Measurements from ENCODE around the gene TBCK. TPM values are rescaled to one million over a fixed set of nuclear protein-coding genes. Genes with fewer than 3 reads are reported as not detected.
A peak's percentile ranks its signal among the peaks of the same experiment; 100 is the strongest.

The TBCK gene
- total and polyA plus RNA-seq, 3 experiments from 2014 or later, result 21.0 to 23.9 (median 21.7) TPM

DNA sequence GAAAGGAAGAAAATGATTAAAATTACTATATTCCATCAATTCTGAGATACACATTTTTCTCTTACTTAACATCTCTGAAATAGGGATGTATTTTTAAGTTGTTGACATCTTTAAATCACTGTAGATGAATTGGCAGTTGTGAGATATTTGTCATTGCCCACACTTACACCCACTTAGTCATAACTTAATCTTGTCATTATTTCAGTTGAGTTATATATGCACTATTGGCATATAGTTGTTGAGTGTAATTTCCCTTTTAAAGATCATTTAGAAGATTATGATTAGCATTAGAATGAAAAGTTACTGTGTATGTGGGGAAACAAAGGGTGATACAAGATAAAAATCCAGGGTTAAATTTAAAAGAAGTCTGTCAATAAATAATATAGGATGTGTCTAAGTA lies 2.5 kb upstream of the TBCK start:
- Histone ChIP-seq H3K36me3 (ENCODE audit: insufficient read depth, low read length) (no peaks in the 10 kb centered on the region), H3K27ac (ENCODE audit: low read depth, low read length) (no peak overlapping the region), H3K9me3 (ENCODE audit: low read length) (no peaks in the 10 kb centered on the region), H3K27me3 (ENCODE audit: insufficient read depth, low read length, poor library complexity, severe bottlenecking) (no peaks in the 10 kb centered on the region), H3K4me3 (ENCODE audit: low read length) (no peak overlapping the region), H3K4me1 (ENCODE audit: insufficient read depth, low read length) (peaks cover 31% of the 10 kb centered on the region)
- peak overlapping the region in 3 of 8 donors; percentile 3 to 79 (median 42) for H3K27ac Mint-ChIP-seq
- H3K9me3 Mint-ChIP-seq, result no peaks in the 10 kb centered on the region
- ChIA-PET CTCF (no interaction called here), POLR2A (no interaction called here)
- no peaks in the 10 kb centered on the region for H3K27me3 Mint-ChIP-seq
- H3K4me1 Mint-ChIP-seq, result peaks cover 30 to 37% (median 36%) of the 10 kb centered on the region in 3 donors
- no peak for DNase-seq
- peaks cover 7 to 22% (median 8%) of the 10 kb centered on the region in 3 donors for H3K36me3 Mint-ChIP-seq
- H3K4me3 Mint-ChIP-seq, result peak overlapping the region in 1 of 7 donors; percentile 2

DNA sequence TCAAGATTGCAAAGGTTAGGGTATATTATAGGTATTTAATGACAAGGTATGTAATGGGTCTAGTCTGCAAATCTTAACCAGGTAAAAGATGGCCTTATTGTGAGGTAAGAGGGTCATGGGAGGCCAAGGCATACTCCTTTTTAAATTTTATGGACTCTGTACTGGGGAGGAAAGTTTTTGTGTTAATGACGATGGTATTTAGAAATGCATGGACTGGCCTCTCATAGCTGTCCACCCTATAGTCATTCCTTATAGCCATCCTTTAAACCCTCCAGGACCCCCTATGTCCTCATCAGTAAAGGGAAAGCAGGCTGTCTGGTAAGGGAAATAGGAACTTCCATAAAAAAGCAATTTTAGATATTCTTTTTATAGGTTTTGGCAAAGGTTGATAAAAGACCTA lies 1.8 kb upstream of the TBCK start:
- Mint-ChIP-seq H3K4me3 (no peak overlapping the region), H3K27ac (peak overlapping the region in 1 of 8 donors; percentile 3), H3K27me3 (no peaks in the 10 kb centered on the region), H3K36me3 (peaks cover 7 to 22% (median 8%) of the 10 kb centered on the region in 3 donors), H3K4me1 (peaks cover 35 to 37% (median 36%) of the 10 kb centered on the region in 3 donors), H3K9me3 (no peaks in the 10 kb centered on the region)
- no peak for DNase-seq
- Histone ChIP-seq H3K36me3 (ENCODE audit: insufficient read depth, low read length) (no peaks in the 10 kb centered on the region), H3K27me3 (ENCODE audit: insufficient read depth, low read length, poor library complexity, severe bottlenecking) (no peaks in the 10 kb centered on the region), H3K27ac (ENCODE audit: low read depth, low read length) (no peak overlapping the region), H3K4me1 (ENCODE audit: insufficient read depth, low read length) (peaks cover 27% of the 10 kb centered on the region), H3K9me3 (ENCODE audit: low read length) (no peaks in the 10 kb centered on the region), H3K4me3 (ENCODE audit: low read length) (peak overlapping the region; percentile 91)
- CTCF ChIA-PET, result no interaction called here
- POLR2A ChIA-PET, result no interaction called here

DNA sequence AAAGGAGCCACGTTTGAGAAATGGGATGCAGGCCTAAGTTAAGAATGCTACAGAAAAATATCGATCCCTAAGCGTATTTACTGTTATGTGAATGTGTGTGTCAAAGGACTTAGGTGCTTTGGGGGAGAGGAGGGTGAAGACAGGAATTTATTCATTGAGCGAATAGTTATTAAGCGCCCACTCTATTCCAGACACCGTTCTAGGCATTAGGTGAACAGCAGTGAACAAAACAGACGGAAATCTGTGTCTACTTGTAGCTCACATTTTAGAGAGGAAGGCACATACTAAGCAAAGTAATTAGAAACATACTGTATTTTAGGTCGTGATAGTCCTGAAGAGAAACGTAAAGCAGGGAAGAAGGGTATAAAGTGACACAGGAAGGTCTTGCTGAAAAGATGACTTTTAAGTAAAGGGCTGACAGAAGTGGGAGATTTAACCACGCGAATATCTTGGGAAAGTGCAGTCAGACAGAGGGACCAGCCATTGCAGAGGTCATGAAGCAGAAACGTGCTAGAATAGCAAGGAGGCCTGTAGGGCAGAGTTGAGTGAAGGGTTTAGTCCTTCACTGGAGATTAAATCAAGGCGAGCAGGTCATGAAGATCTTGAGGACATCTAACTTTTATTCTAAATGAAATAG lies 882 bp upstream of the TBCK start:
- Histone ChIP-seq H3K9me3 (ENCODE audit: low read length) (no peaks in the 10 kb centered on the region), H3K4me3 (ENCODE audit: low read length) (peak overlapping the region; percentile 91), H3K27ac (ENCODE audit: low read depth, low read length) (peak overlapping the region; percentile 99), H3K4me1 (ENCODE audit: insufficient read depth, low read length) (peaks cover 27% of the 10 kb centered on the region), H3K36me3 (ENCODE audit: insufficient read depth, low read length) (no peaks in the 10 kb centered on the region), H3K27me3 (ENCODE audit: insufficient read depth, low read length, poor library complexity, severe bottlenecking) (no peaks in the 10 kb centered on the region)
- ChIA-PET POLR2A (no interaction called here), CTCF (no interaction called here)
- Mint-ChIP-seq H3K36me3 (peaks cover 6 to 24% (median 7%) of the 10 kb centered on the region in 3 donors), H3K4me1 (peaks cover 35 to 40% (median 36%) of the 10 kb centered on the region in 3 donors), H3K27ac (no peak overlapping the region), H3K4me3 (no peak overlapping the region), H3K9me3 (no peaks in the 10 kb centered on the region), H3K27me3 (no peaks in the 10 kb centered on the region)
- DNase-seq, result no peak

DNA sequence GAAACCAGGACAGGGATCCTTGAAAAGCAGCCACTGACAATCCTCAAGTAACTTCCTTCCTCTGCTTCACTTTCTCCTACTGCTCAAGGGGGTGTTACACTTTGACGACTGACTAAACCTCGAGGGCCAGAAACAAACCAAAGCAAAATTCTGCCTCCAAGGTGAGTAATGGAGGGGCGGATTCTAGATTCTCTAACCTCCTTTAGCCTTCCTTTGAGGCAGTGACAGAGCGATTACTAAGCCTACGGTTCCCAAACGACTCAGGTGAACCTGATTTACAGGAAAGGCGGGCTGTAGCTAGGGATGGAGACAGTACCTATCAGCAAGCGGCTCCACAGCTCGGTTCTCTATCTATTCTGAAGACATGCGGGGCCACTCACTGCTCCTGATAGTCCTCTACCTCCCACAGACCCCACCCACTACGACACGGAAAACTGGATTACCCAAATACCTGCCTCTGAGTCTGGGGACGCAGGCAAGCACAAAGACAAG lies 487 bp downstream of the TBCK start:
- Histone ChIP-seq H3K4me3 (ENCODE audit: low read length) (peak overlapping the region; percentile 91), H3K36me3 (ENCODE audit: insufficient read depth, low read length) (no peaks in the 10 kb centered on the region), H3K4me1 (ENCODE audit: insufficient read depth, low read length) (peaks cover 27% of the 10 kb centered on the region), H3K9me3 (ENCODE audit: low read length) (no peaks in the 10 kb centered on the region), H3K27me3 (ENCODE audit: insufficient read depth, low read length, poor library complexity, severe bottlenecking) (no peaks in the 10 kb centered on the region), H3K27ac (ENCODE audit: low read depth, low read length) (peak overlapping the region; percentile 99)
- H3K4me1 Mint-ChIP-seq, result peaks cover 34 to 41% (median 38%) of the 10 kb centered on the region in 3 donors
- ChIA-PET CTCF (interaction anchor here (0.9 to 1.3 kb wide), 3 partner anchors 13 to 31 kb away, joined by 3 to 4 read pairs (median 3); no protein-coding TSS in a partner anchor), POLR2A (interaction anchor here (0.6 to 1.3 kb wide), 4 partner anchors 9 to 1302 kb away, joined by 3 to 5 read pairs (median 3); no protein-coding TSS in a partner anchor)
- H3K36me3 Mint-ChIP-seq, result peaks cover 3 to 14% (median 4%) of the 10 kb centered on the region in 3 donors
- no peak overlapping the region for H3K4me3 Mint-ChIP-seq
- H3K9me3 Mint-ChIP-seq, result no peaks in the 10 kb centered on the region
- no peak overlapping the region for H3K27ac Mint-ChIP-seq
- H3K27me3 Mint-ChIP-seq, result no peaks in the 10 kb centered on the region
- DNase-seq, result peak in 3 of 5 donors; percentile 6 to 51 (median 37)

DNA sequence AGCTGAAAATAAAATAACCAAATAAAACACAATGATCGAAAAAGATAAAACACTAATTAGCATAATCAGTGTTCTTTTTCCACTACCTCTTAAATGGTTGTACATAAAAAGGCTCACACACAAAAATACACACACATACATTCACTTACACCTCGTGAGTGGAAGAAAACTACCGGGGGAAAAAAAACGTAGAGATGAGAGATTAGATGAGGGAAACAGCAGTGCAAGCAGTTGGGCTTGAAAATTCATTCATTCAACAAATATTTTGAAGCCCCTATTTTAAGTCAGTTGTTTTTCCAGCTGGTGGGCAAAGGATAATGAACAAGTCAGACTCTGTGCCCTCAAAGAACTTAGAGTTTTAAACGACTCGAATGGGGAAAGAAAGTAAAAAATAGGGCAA lies 1.0 kb downstream of the TBCK start:
- ChIA-PET POLR2A (interaction anchor here (0.6 to 1.3 kb wide), 4 partner anchors 8 to 34 kb away, joined by 3 to 5 read pairs (median 3); no protein-coding TSS in a partner anchor), CTCF (interaction anchor here (1.0 to 1.3 kb wide), 2 partner anchors 13 to 15 kb away, joined by 3 to 4 read pairs; no protein-coding TSS in a partner anchor)
- Mint-ChIP-seq H3K36me3 (peaks cover 0 to 9% (median under 1%) of the 10 kb centered on the region in 3 donors), H3K27me3 (no peaks in the 10 kb centered on the region), H3K4me1 (peaks cover 37 to 46% (median 40%) of the 10 kb centered on the region in 3 donors), H3K27ac (no peak overlapping the region), H3K4me3 (no peak overlapping the region), H3K9me3 (no peaks in the 10 kb centered on the region)
- DNase-seq, result no peak
- no peaks in the 10 kb centered on the region for H3K27me3 ChIP-seq (ENCODE audit: insufficient read depth, low read length, poor library complexity, severe bottlenecking)
- no peaks in the 10 kb centered on the region for H3K36me3 ChIP-seq (ENCODE audit: insufficient read depth, low read length)
- H3K9me3 ChIP-seq (ENCODE audit: low read length), result no peaks in the 10 kb centered on the region
- H3K4me3 ChIP-seq (ENCODE audit: low read length), result peak overlapping the region; percentile 91
- H3K27ac ChIP-seq (ENCODE audit: low read depth, low read length), result peak overlapping the region; percentile 99
- peaks cover 27% of the 10 kb centered on the region for H3K4me1 ChIP-seq (ENCODE audit: insufficient read depth, low read length)

DNA sequence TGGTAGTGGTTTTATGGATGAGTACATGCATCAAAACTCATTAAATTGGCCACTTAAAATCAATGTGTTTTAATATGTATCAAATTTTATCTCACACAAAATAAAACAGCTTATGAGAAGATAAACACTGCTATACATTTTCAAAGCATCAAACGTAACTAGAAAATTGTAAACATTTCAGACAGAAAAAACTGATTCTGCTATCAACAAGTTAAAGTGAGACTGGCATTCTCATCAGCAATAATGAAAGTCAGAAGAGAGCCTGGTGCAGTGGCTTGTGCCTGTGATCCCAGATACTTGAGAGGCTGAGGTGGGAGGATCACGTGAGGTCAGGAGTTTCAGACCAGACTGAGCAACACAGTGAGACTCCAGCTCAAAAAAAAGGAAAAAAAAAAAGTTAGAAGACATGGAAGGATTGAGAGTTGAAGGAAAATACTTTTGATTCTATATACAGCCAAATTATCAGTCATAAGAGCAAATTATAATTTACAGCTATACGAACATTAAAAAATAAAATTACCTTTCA lies 2.9 kb downstream of the TBCK start:
- Mint-ChIP-seq H3K4me3 (peak overlapping the region in 3 of 7 donors; percentile 27 to 82 (median 29)), H3K27ac (peak overlapping the region in 3 of 8 donors; percentile 28 to 84 (median 66)), H3K27me3 (no peaks in the 10 kb centered on the region), H3K36me3 (peaks cover 0 to 11% (median 3%) of the 10 kb centered on the region in 3 donors), H3K4me1 (peaks cover 27 to 48% (median 46%) of the 10 kb centered on the region in 3 donors), H3K9me3 (no peaks in the 10 kb centered on the region)
- no peak for DNase-seq
- Histone ChIP-seq H3K4me1 (ENCODE audit: insufficient read depth, low read length) (peaks cover 21% of the 10 kb centered on the region), H3K27ac (ENCODE audit: low read depth, low read length) (no peak overlapping the region), H3K27me3 (ENCODE audit: insufficient read depth, low read length, poor library complexity, severe bottlenecking) (no peaks in the 10 kb centered on the region), H3K9me3 (ENCODE audit: low read length) (no peaks in the 10 kb centered on the region), H3K36me3 (ENCODE audit: insufficient read depth, low read length) (no peaks in the 10 kb centered on the region), H3K4me3 (ENCODE audit: low read length) (no peak overlapping the region)
- ChIA-PET CTCF (no interaction called here), POLR2A (no interaction called here)

DNA sequence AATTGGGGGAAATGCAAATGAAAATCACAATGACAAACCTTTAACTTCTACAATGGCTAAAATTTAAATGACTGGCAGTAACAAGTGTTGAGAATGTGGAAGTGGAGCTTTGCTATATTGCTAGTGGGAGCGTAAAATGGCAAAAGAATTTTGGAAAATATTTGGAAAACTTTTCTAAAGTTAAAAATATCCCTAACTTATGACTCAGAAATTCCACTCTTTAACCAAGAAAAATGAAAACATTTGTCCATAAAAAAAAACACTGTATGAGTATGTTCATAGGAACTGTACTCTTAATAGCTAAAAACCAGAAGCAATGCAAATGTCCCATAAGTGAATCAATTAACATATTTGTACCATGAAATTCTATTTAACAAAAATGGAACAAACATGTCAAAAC lies 3.6 kb downstream of the TBCK start:
- Mint-ChIP-seq H3K27me3 (no peaks in the 10 kb centered on the region), H3K4me3 (peak overlapping the region in 1 of 7 donors; percentile 67), H3K27ac (peak overlapping the region in 5 of 8 donors; percentile 34 to 85 (median 58)), H3K4me1 (peaks cover 27 to 48% (median 46%) of the 10 kb centered on the region in 3 donors), H3K36me3 (peaks cover 0 to 13% (median 3%) of the 10 kb centered on the region in 3 donors), H3K9me3 (no peaks in the 10 kb centered on the region)
- Histone ChIP-seq H3K9me3 (ENCODE audit: low read length) (no peaks in the 10 kb centered on the region), H3K27ac (ENCODE audit: low read depth, low read length) (no peak overlapping the region), H3K4me3 (ENCODE audit: low read length) (no peak overlapping the region), H3K27me3 (ENCODE audit: insufficient read depth, low read length, poor library complexity, severe bottlenecking) (no peaks in the 10 kb centered on the region), H3K36me3 (ENCODE audit: insufficient read depth, low read length) (no peaks in the 10 kb centered on the region), H3K4me1 (ENCODE audit: insufficient read depth, low read length) (peaks cover 14% of the 10 kb centered on the region)
- POLR2A ChIA-PET, result no interaction called here
- no peak for DNase-seq
- CTCF ChIA-PET, result no interaction called here

DNA sequence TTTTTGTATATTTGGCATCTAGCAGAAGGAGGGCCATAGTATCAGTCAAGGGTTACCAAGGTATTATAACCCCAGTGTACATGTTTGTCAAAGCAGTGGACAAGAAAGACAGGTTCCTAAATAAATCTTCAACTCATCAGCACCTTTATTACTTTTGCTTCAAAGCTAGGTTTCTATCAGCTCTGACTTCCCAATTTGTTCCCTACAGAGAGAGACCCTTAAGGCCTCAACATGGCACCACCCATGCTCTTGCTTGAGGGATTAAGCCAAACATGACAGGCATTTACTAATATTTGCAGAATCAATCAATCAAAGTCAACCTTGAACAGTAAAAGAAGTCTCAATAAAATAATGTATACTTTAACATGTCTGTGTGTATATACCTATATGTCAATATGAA lies 9.4 kb downstream of the TBCK start:
- Mint-ChIP-seq H3K27ac (no peak overlapping the region), H3K9me3 (no peaks in the 10 kb centered on the region)
- CTCF ChIA-PET, result no interaction called here

More for the DNA sequence above, 9.4 kb downstream of the TBCK start:
- Histone ChIP-seq H3K36me3 (ENCODE audit: insufficient read depth, low read length) (no peaks in the 10 kb centered on the region), H3K4me3 (ENCODE audit: low read length) (no peak overlapping the region), H3K27me3 (ENCODE audit: insufficient read depth, low read length, poor library complexity, severe bottlenecking) (no peaks in the 10 kb centered on the region), H3K27ac (ENCODE audit: low read depth, low read length) (no peak overlapping the region), H3K9me3 (ENCODE audit: low read length) (no peaks in the 10 kb centered on the region), H3K4me1 (ENCODE audit: insufficient read depth, low read length) (no peaks in the 10 kb centered on the region)
- DNase-seq, result no peak
- no peaks in the 10 kb centered on the region for H3K27me3 Mint-ChIP-seq
- H3K4me1 Mint-ChIP-seq, result peaks cover 17 to 47% (median 39%) of the 10 kb centered on the region in 3 donors
- POLR2A ChIA-PET, result interaction anchor here (1.3 kb wide), 1 partner anchor 9 kb away, joined by 3 read pairs; the partner anchor contains the start of gene TBCK
- H3K36me3 Mint-ChIP-seq, result peaks cover 0 to 47% (median 13%) of the 10 kb centered on the region in 3 donors
- no peak overlapping the region for H3K4me3 Mint-ChIP-seq
